ENCODE data around the gene LMF2.

Gene LMF2

DNA sequence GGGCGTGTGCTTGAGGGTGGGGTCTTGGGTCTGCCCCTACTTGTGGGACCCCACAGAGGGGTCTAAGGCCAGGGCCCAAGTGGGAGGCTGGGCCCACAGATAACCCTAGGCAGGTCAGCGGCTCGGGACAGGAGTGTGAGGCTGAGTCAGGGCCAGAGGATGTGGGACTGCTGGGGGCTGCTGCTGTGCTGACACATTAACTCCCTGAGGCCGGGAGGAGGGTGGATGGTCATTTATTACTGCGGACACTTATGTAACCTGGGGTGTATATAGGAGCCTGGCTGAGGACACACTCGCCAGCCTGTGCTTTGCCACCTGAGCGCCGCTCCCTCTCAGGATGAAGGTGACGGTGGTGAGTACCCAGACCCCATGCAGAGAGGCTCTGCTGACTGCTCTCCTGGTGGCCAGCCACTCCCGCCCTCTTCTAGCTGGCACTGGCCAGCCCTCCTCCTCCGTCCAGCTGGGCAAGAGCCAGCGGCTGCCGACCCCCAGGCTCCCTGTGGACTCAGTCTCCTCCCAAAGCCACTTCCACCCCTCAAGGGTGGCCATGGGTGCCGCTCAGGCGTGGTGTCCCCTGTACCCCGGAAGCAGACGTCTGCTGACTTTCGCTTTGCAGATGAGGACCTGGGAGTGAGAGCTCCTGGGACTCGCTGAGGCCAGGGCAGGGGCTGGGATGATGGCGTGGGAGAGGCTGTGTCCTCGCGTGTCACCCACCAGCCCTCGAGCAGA lies 20.8 kb downstream of the LMF2 start, which contains the start of gene MIOX:
TSS of gene MIOX (plus strand) at position 299 of the 729 bp plus-strand sequence. CDS start at position 338, 39 bp downstream.
- no peak within 1 kb of the TSS for H3K27ac ChIP-seq
- DNase-seq (ENCODE audit: low read depth, low spot score), result no peak

DNA sequence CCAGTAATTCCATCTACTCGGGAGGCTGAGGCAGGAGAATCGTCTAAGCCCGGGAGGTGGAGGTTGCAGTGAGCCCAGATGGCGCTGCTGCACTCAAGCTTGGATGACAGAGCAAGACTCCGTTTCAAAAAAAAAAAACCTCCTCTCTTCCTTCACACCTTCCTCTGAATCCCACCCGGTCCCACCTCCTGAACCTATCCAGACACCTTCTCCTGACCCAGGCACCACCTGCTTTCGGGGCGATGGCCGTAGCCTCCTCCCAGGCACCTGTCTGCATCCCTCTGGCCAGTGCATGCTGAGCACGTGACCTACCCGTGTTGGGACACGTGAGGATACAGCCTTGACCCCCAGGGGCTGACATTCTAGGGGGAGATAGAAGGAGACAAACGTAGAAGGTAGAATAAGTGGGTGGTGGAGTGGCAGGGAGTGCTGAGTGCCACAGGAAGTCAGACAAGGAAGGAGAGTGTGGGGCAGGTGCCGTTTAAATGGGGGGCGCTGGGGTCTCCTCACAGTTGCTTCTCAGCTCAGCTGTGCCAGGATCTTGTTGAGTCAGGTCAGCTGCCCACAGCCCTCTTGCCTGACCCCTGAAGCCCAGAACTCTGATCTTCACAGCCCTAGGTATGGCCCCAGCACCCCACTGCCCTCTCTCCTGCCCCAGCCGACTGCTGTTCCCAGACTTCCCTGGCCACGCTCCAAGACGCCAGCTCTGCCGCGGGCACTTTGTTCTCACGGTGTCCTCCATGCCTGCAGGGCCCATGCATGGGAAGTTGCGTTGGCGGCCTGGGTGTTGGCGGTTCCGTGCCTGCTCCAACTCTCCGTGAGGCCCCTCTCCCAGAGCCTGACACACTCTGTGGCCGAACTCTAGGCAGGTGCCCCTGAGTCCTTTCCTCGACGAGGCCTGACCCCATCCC lies 22.0 kb downstream of the LMF2 start:
- DNase-seq (ENCODE audit: low read depth, low spot score), result no peak
- no peak overlapping the region for H3K27ac ChIP-seq

- H3K27ac ChIP-seq, result no peak overlapping the region
- no peak for DNase-seq (ENCODE audit: low read depth, low spot score)
Measured at GRCh38 chr22:50483977-50484853, 23.3 kb downstream of the LMF2 start.

DNA sequence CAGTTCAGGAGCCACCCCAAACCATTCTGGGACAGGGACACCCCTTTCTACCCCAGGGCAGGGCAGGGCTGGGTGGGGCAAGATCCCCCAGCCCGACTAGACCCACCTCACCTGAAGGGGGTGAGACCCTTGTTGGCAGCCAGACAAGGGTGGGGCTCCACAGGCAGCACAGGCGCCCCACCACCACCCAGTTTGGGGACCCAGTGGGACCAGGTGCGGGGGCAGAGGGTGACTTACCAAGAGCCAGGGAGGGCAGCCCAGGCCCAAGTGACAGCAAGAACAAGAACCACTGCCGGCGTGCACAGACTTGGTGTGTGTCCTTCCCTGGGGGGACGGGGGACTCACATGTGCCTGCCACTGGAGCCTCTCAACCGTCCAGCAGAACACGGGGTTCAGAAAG lies 23.9 kb downstream of the LMF2 start:
- no peak for DNase-seq (ENCODE audit: low read depth, low spot score)
- H3K27ac ChIP-seq, result no peak overlapping the region

- no peak overlapping the region for H3K27ac ChIP-seq
- DNase-seq (ENCODE audit: low read depth, low spot score), result no peak
Measured at GRCh38 chr22:50483106-50483505, 24.4 kb downstream of the LMF2 start.

GRCh38 chr22:50482107-50483074 lies 25.1 kb downstream of the LMF2 start:
- no peak for DNase-seq (ENCODE audit: low read depth, low spot score)
- peak overlapping the region; percentile 59 for H3K27ac ChIP-seq

DNA sequence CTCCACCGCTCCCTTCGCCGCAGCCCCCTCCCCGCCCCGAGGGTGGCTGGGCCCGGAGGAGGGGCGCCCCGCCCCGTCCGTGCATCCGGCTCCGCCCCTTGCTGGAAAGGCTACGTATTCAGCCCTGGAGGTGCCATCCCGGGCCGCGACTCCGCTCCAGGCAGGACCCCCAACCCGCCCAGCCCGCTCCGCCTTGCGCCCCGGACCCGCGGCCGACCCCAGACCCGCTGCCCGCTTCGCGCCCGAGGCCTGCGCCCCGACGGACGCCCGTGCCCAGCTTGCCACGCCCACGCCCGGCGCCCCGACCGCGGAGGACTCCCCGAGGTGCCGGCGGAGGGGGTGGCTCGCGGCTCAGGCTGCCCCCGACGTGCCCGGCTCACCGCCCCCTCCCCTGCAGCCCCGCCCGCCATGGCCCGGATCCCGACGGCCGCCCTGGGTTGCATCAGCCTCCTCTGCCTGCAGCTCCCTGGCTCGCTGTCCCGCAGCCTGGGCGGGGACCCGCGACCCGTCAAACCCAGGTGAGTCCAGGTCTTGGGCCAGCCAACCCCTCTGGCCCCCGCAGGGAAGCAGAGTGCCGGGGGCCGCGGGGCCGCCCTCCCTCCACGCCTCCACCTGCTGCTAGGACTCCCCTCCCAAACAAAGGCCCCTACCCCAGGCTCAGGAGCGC lies 25.9 kb downstream of the LMF2 start, which contains the start of gene ADM2:
TSS of gene ADM2 (plus strand) at position 104 of the 667 bp plus-strand sequence. CDS start at position 409, 305 bp downstream.
- DNase-seq (ENCODE audit: low read depth, low spot score), result no peak

GRCh38 chr22:50481045-50481439 lies 26.5 kb downstream of the LMF2 start:
- no peak for DNase-seq (ENCODE audit: low read depth, low spot score)
- peak overlapping the region; percentile 59 for H3K27ac ChIP-seq

More for the DNA sequence above, 25.9 kb downstream of the LMF2 start, which contains the start of gene ADM2:
- peak within 1 kb of the TSS; percentile 59 for H3K27ac ChIP-seq

- no peak overlapping the region for H3K27ac ChIP-seq
- DNase-seq (ENCODE audit: low read depth, low spot score), result no peak
Measured at GRCh38 chr22:50479721-50480120, 27.8 kb downstream of the LMF2 start.

GRCh38 chr22:50477923-50478322 lies 29.6 kb downstream of the LMF2 start:
- DNase-seq (ENCODE audit: low read depth, low spot score), result no peak
- no peak overlapping the region for H3K27ac ChIP-seq

GRCh38 chr22:50476868-50477267 lies 30.6 kb downstream of the LMF2 start:
- peak overlapping the region; percentile 12 for H3K27ac ChIP-seq
- DNase-seq (ENCODE audit: low read depth, low spot score), result no peak

DNA sequence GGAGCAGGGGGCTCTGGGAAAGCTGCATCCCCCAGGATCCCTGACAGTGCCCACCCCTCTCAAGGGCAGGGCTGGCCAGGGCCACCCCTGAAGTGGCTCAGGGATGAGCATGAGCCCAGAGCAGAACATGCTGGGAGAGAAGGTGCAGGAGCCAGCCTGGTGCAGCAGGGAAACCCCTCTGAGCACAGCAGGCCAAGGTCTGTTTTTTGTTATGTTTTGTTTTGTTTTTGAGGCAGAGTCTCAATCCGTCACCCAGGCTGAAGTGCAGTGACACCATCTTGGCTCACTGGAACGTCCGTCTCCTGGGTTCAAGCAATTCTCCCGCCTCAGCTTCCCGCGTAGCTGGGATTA lies 31.9 kb downstream of the LMF2 start:
- DNase-seq (ENCODE audit: low read depth, low spot score), result no peak
- no peak overlapping the region for H3K27ac ChIP-seq

GRCh38 chr22:50474710-50475651 lies 32.5 kb downstream of the LMF2 start, which contains the start of gene SBF1:
SBF1 (minus strand) TSS chr22:50475035; CDS start chr22:50474840, 195 bp downstream.
- peak; percentile 29 for DNase-seq (ENCODE audit: low read depth, low spot score)
- peak within 1 kb of the TSS; percentile 20 for H3K27ac ChIP-seq

DNA sequence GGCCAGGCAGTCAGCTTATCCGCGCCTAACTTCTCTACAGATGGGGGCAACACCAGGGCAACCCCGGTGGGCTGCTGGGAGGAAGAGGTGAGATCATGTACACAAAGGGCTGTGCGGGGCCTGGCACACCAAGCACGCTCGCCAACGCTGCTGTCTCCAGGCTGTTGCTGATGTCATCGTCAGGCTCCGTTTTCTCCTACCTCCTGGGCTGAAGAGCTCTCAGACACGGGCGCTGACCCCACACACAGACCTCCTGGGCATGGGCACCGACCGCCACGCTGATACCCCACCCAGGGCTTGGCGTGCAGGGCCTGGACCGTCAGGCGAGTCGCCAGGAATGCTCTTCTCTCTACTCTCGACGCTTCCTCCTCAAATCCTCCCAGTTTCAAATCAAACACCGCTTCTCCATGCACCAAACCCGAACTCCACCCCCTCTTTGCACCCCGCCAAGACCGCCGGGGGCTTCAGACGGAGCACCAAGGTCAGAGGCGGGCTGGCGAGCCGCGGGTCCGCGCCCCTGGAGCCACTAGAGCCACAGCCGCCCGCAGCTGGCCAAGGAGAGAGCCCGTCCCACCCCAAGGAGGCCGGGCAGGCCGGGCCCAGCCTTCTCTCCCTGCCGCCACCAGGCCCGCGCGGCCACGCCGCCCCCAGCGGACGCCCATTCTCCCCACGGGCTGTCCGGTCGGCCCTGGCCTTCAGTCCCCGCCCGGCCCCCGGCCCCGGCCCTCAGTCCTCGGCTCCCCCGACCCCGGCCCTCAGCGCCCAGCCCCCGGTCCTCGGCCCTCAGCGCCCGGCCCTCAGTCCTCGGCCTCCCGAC lies 33.4 kb downstream of the LMF2 start:
- DNase-seq (ENCODE audit: low read depth, low spot score), result no peak
- peak overlapping the region; percentile 20 for H3K27ac ChIP-seq

- DNase-seq (ENCODE audit: low read depth, low spot score), result no peak
- H3K27ac ChIP-seq, result no peak overlapping the region
Measured at GRCh38 chr22:50473088-50473487, 34.4 kb downstream of the LMF2 start.

DNA sequence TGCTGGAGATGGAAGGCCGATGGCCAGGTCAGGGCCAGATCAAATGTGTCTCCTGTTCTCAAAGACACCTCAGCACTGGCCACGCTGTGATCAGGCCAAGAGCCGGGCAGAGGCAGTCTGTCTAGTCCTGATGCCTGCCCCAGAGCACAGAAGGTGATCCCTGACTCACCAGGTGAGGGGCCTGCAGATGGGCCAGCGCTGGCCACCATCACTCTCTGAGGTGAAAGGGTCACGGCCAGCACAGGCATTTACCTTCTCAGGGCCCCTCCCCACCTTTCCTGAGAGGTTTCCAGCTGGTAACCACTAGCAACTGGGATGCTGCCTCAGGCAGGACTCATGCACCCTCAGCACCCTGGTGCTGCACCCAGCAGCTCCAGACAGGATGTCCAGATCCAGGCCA lies 35.5 kb downstream of the LMF2 start:
- H3K27ac ChIP-seq, result no peak overlapping the region
- DNase-seq (ENCODE audit: low read depth, low spot score), result no peak

Data from epithelial cell of prostate (primary cell).